HG02943 (cell line): ENCODE results near the gene FAM47E.
A peak's percentile ranks its signal among the peaks of the same experiment; 100 is the strongest.

Source experiments
- ATAC-seq: cut with Tn5 transposase; IDR thresholded peaks from one replicate; pipeline ENCODE4 v1.9.1; 2021; ENCODE audit warnings: mild to moderate bottlenecking, low read depth, moderate library complexity; ENCODE audit not compliant: unreplicated experiment

The FAM47E gene, protein sequence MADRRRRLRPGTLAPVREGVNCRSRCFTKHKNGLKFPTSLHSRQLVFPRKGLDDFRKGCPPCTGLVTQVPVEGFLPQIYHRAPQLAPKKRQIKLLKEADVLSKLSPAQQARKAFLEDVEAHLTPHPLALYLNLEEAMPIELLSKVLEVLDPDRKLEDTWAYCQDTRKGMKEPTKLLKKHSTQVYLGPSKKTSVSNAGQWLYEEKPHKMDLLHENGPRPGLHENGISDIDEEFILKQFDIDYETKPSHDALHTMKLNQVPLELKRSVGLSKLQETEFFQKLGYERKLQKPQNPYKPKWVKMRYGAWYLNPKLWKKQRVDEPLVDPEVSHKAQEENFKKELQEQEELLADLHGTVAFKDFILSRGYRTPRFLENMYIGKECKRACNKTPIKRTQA

DNA sequence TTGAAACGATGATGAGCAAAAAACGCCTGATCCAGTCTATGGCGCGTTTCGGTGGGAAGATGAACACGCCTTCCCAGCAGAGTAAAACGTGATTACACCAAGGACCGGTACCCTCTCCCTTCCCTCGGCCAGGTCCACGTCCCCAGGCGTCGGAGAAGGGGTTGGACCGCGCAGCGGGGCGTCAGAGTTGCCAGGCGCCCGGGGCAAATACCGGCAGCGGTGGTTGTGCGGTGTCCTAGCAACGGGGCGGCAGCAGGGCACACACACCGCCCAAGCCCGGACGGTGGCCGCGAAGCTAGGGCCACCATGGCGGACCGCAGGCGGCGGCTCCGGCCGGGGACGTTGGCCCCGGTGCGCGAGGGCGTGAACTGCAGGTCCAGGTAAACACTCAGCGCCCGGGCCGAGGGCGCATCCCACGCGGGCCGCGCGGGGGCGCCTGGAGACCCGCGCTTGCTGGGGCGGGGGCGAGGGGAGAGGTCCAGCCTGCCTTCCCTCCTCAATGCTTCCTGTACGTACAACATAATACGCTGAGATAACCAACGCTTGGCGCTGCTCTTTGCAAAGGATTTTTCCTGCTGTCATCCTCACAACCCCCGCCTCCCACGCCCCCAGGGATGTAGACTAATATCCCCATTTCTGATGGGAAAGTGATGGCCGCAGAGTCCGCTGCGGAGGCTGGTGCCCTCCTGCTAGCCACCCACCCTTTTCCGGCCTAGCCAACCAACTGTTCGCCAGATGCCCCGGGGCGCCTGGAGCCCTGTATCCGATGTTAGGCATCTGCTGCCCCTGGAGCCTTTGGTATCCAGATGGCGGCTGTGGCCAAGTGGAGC, at the start of gene FAM47E:
Gene FAM47E (plus strand): TSS at position 281 of the 830 bp plus-strand sequence. CDS start 26 bp downstream, at position 307.
- ATAC-seq = no peak

GRCh38 chr4:76203541-76203940, 48.0 kb upstream of the FAM47E start:
- ATAC-seq = no peak

DNA sequence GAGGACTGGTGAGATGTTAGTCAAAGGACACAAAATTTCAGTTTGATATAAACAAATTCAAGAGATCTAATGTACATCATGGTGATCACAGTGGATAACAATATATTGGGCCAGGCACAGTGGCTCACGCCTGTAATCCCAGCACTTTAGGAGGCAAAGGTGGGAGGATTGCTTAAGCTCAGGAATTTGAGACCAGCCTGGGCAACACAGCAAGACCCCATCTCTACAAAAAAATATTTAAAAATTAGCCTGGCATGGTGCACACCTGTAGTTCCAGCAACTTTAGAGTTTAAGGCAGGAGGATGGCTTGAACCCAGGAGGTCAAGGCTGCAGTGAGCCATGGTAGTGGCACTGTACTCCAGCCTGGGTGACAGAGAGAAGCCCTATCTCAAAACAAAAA, 46.6 kb upstream of the FAM47E start:
- no peak for ATAC-seq

GRCh38 chr4:76205476-76205875, 46.0 kb upstream of the FAM47E start:
- ATAC-seq = no peak

DNA sequence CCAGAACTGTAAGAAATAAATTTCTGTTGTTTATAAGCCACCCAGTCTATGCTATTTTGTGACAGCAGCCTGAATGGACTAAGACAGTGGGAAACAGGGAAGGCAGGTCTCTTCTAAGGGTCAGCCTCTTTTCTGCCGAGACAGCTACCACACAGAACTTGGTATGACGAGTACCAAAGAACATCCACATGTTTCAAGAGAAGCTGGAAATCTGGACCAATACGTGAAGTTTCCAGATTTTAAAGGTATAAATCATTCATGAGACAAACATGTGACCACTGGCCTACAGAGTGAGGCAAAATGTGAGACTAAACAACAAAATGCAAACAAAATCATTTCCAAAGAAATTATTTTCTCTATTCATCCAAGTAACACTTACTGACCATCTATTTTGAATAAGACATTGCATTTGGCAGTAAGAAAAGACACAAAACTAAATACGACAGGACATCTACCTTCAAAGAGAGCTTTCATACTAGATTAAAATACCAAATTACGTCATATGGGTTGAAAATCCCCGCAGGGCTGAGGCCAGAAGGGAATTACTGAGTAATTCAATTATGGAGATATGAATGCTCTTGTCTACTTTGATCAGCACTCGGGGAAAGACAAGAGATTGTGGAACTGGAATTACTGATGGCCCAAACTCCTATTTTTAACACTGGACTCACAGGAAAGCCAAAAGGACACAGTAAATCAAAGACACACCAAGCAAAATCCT, 45.1 kb upstream of the FAM47E start:
- ATAC-seq = no peak

- ATAC-seq = no peak
These were observed 44.0 kb upstream of the FAM47E start for GRCh38 chr4:76207549-76207948.

- ATAC-seq = no peak
These were observed 43.3 kb upstream of the FAM47E start for GRCh38 chr4:76208005-76208765.

GRCh38 chr4:76209881-76210280, 41.6 kb upstream of the FAM47E start:
- no peak for ATAC-seq

DNA sequence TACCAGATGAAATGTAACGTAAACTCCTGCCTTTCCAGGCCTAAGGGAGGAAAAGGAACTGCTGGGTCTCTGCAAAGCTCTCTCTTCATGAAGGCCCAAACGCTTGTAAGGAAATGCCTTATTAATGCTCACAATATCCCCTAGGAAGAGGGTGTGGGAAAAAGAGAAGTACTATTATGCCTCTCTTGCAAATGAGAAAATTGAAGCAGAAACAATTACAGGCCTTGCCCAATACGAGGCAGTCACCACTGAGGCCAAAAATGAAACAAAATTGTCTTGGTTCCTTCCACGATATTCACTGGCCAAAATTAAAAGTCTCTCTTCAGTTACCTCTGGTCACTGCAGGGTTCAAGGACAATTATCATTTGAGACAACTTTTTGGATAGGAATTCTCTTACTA, 41.1 kb upstream of the FAM47E start:
- no peak for ATAC-seq

DNA sequence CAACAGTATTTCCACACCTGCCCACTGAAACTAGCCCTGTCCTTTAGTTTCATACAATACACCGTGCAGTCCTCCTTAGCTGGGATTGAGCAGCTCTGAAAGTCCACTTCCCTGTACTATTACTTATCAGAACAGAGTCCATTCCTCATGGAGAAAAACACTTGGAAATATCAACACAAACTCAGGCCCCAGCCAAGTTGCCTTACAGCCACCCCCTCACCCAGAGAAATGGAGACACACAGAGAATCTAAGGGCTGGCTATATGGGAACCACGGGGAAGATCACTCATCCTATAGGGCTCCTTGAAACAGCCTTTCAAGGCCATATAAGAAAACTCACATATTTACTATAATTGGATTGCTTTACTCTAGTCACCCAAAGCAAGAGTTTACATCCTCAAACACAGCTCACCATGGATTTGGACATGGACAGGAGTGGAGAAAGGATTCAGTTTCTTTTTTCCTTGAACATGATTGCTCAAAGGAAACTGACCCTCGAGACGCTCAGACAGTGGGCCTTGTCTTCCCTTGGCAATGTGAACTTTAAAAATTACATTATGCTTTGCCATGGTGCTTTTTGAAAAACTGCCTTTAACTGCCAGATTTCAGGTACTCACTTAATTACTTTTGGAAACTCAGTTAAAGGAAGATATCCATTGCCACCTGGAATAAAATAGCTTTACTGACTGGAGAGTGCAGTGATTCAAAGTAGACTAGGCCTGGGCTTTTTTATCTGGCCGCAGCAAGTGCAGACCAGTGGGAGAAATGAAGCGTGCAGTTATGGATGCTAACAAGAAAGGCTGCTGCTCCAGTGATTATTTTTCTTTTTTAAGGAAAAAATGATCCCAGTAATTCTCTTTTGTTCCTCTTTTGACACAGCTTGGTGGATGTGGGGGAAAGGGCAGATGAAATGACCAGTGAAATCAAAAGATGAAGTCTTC, 39.5 kb upstream of the FAM47E start:
- ATAC-seq = no peak

DNA sequence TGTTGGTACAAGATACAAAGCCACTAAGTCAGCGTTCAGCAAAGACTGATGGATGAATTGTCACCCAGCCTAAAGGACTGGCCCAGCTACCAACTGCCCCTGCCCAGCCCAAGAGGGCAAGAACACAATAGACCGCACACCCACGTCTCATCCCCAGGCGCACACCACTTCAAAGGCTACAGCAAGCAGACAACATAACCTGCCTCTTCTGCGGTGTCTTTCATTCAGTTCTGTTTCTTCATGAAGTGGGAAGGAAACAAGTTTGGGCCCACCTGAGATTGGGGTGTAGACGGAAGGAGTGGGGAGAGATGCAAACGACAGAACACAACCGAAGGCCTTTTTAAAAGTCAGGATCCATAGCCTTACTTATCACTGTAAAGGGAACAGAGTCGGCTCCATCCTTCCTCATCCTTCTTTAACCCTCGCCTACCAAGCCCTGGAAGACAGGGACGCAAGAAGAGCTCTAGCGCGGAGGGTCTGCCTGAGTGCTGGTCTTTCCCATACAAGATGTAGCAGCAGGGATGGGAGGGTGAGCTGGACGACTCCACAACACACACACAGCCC, 38.6 kb upstream of the FAM47E start:
- ATAC-seq = peak; percentile 3

DNA sequence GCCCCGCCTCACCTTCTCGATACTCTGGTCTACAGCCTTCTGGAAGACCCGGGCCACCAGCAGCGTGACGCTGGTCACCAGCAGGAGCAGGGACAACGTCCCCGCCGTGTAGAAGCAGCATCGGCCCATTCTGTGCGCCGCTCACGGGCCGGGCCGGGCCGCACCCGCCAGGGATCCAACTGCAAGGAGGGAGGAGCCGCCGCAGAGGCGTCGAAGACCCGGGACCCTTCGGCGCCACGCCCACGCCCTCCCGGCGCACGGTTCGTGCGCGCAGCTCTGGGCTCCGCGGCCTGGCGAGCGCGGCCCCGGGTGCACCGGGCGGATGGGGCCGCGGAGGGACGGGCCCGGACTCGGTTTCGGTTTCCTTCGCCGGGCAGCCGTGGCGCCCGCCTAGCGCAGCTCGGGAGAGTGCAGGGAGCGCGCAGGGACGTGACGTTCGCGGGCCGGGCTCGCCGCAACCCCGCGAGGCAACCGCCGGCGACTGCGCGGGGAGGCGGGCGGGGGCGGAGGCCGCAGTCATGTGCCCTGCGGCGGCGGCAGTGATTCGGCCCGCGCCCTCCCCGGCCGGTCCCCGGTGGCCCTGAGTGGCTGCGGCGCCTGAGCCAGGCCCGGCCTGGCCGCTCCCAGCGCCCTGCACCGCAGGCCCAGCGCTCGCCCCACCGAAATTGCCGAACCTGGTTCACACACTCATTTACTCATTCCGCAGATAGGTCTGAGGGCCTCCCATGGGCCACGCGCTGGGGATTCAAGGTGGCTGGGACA, 37.9 kb upstream of the FAM47E start, which contains the start of gene SCARB2:
Gene SCARB2 (minus strand): TSS at position 410 of the 762 bp plus-strand sequence. CDS start 281 bp downstream, at position 129.
- peak; percentile 73 for ATAC-seq

DNA sequence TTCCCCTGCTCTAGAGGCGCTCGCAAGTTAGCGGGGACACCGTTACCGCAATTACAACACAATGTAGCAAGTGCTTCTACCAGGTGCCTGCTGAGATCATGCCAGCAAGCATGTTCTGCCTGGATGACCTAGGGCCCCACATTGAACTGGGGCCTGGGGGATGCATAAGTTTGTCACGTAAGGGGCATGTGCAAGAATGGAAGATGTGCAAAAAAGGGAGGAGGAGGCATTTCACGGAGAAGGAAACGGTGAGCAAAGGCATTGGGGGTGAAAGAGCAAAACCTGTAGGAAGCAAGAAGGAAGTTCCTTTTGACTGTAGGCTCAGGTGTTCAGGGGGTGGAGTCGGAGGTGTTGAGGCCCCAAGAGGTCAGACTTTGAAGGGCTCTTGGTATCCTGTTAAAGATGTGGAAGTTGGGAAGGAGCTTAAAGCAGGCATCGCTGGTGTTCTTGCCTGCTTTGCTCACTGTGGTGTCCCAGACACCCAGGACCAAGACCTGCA, 37.3 kb upstream of the FAM47E start:
- ATAC-seq = peak; percentile 57

DNA sequence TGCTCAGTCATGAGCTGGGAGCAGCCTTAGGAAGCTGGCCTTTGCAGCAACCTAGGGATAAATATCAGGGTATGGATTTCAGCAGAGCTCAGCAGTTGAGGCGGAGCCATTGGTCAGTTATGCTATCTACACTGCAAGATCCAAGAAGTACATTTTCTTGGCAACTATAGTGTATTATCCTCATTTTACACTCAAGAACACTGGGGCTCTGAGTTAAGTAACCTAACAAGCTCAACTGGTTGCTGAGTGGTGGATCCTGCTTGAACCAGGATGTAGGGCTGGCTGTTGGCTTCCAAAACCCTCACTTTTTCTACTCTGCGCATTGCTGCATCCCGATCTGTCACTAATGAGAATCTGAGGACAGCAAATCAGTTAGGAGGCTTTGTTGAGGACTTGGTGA, 36.4 kb upstream of the FAM47E start:
- ATAC-seq = no peak

DNA sequence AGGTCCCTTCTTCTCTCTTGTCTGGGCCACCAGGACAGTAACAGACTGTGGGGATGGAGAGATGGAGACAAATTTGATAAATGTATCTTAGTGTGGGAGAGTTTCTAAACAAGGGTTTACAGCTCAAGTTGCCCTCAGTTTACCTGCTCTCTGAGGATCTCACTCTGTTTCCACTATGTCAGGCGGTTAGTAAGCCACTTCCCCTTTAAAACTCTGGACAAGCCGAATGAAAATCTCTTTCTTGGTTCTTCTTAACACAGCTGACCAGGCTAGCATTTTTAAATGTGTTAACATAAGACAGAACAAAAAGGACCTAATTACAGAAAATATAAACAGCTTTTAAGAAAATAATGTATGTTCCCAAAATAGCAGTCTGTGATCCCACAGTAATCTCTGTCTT, 35.0 kb upstream of the FAM47E start:
- no peak for ATAC-seq

DNA sequence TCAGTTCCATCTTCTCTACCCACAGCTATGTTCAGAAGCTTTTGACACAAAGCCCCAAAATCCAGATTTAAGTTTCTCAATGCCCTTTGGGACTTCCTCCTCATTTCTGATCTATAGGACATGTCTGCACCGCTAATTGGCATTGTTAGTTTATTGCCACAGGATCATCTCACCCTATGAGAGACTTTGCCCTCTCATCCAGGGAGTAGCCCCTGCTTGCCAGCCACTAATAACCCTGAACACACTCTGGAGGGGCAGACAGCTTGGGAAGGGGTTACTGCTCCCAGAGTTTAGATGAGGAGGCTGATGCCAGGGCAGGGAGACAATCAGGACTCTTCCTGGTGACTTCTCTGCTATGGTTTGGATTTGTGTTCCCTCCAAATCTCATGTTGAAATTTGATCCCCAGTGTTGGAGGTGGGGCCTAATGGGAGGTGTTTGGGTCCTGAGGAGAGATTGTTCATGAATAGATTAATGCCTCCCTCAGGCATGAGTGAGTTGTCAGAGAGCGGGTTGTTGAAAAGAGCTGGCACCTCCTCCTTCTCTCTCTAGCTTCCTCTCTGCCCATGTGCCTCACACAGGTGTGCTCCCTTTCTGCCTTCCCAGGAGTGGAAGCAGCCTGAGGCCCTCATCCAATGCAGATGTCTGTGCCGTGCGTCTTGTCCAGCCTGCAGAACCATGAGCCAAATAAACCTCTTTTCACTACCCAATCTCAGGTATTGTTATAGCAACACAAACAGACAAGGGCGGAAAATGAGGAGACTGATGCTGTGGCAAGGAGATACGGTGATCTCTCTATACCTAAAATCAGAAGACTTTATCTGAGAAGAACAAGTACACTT, 34.3 kb upstream of the FAM47E start:
- no peak for ATAC-seq
